HEK293 (cell line): ENCODE results near the gene GATA1.
A peak's percentile ranks its signal among the peaks of the same experiment; 100 is the strongest.

Experiments
- CTCF ChIA-PET: fragments of 350-600 bp; formaldehyde crosslinking; extraction: SDS; loops from one replicate; lab custom pipeline; 2021; ENCODE audit warnings: antibody characterized with exemption; lab: Yijun Ruan, JAX
- POLR2A ChIA-PET: fragments of 300-600 bp; formaldehyde crosslinking; extraction: SDS; loops from one replicate; lab custom pipeline; 2020; ENCODE audit warnings: antibody characterized with exemption, inconsistent platforms; lab: Yijun Ruan, JAX
- H3K27ac ChIP-seq: fragments of 200-500 bp; sonication (Bioruptor generic); 2 replicates; pipeline ENCODE4 v1.5.1; 2014; ENCODE audit warnings: low read depth, low read length, control low read depth, inconsistent platforms; ENCODE audit errors: extremely low read depth
- H3K36me3 ChIP-seq, 2 experiments: fragments of 200-500 bp in 1 of 2; sonication (Bioruptor generic) in 1 of 2; 1 replicate in 1 of 2; 2 replicates in 1 of 2; pipeline ENCODE4 v1.5.1; 2014 to 2017; ENCODE audit warnings: inconsistent platforms in 2 of 2, low read length in 2 of 2; ENCODE audit not compliant: control insufficient read depth in 2 of 2, insufficient read depth in 1 of 2
- H3K4me1 ChIP-seq: fragments of 200-500 bp; sonication (Bioruptor generic); 2 replicates; pipeline ENCODE4 v1.5.1; 2014; ENCODE audit warnings: mild to moderate bottlenecking, low read length, inconsistent platforms; ENCODE audit not compliant: control insufficient read depth, insufficient read depth
- H3K4me3 ChIP-seq: 2 replicates; pipeline ENCODE4 v1.5.1; 2011; ENCODE audit warnings: low read depth, mild to moderate bottlenecking, control low read depth, low read length, moderate library complexity
- H3K9me3 ChIP-seq: fragments of 200-500 bp; sonication (Bioruptor generic); 2 replicates; pipeline ENCODE4 v1.5.1; 2014; ENCODE audit warnings: low read depth, low read length, inconsistent platforms; ENCODE audit not compliant: control insufficient read depth, insufficient read depth
- PRDM1 ChIP-seq: fragments of 450-650 bp; formaldehyde crosslinking; IDR thresholded peaks from 2 replicates; pipeline ENCODE4; 2016; ENCODE audit warnings: missing biosample characterization, missing genetic modification characterization
- PRDM4 ChIP-seq: fragments of 450-650 bp; formaldehyde crosslinking; IDR thresholded peaks from 2 replicates; pipeline ENCODE4 v1.5.1; 2017; ENCODE audit warnings: missing biosample characterization, missing genetic modification characterization
- TSHZ1 ChIP-seq: fragments of 450-650 bp; formaldehyde crosslinking; IDR thresholded peaks from 2 replicates; pipeline ENCODE4 v1.5.1; 2016; ENCODE audit warnings: missing biosample characterization, missing genetic modification characterization, borderline replicate concordance
- ZNF223 ChIP-seq: fragments of 450-650 bp; formaldehyde crosslinking; IDR thresholded peaks from 2 replicates; pipeline ENCODE4 v1.5.1; 2016; ENCODE audit warnings: missing biosample characterization, missing genetic modification characterization
- ZNF24 ChIP-seq: fragments of 450-650 bp; formaldehyde crosslinking; IDR thresholded peaks from 2 replicates; pipeline ENCODE4 v1.5.1; 2016; ENCODE audit warnings: missing biosample characterization, missing genetic modification characterization
- ZNF366 ChIP-seq: fragments of 450-650 bp; formaldehyde crosslinking; conservative IDR thresholded peaks from 2 replicates; pipeline ENCODE4 v1.5.1; 2016; ENCODE audit warnings: missing biosample characterization, missing genetic modification characterization
- ZNF561 ChIP-seq: fragments of 450-650 bp; IDR thresholded peaks from 2 replicates; pipeline ENCODE4 v1.5.1; 2018; ENCODE audit warnings: missing biosample characterization, missing genetic modification characterization, borderline replicate concordance
- ZNF658 ChIP-seq: fragments of 450-650 bp; formaldehyde crosslinking; IDR thresholded peaks from 2 replicates; pipeline ENCODE4; 2016; ENCODE audit warnings: missing biosample characterization, missing genetic modification characterization
- ZNF701 ChIP-seq: fragments of 450-650 bp; formaldehyde crosslinking; IDR thresholded peaks from 2 replicates; pipeline ENCODE4 v1.5.1; 2016; ENCODE audit warnings: missing biosample characterization, missing genetic modification characterization
- ZNF785 ChIP-seq: fragments of 450-650 bp; formaldehyde crosslinking; IDR thresholded peaks from 2 replicates; pipeline ENCODE4 v1.5.1; 2016; ENCODE audit warnings: missing biosample characterization, missing genetic modification characterization
- ZNF830 ChIP-seq: fragments of 450-650 bp; IDR thresholded peaks from 2 replicates; pipeline ENCODE4 v1.5.0; 2018; ENCODE audit warnings: missing biosample characterization, missing genetic modification characterization, low read depth, mild to moderate bottlenecking, moderate library complexity

GATA1 gene

GRCh38 chrX:48787505-48788443 lies 1.4 kb downstream of the GATA1 start (continued):
- TF ChIP-seq TSHZ1 (tag by site-specific recombination) = no peak
- TF ChIP-seq ZNF561 (tag by site-specific recombination) = no peak
- no peak for TF ChIP-seq ZNF223 (tag by site-specific recombination)
- TF ChIP-seq ZNF830 (tag by site-specific recombination) = no peak
- no peak for TF ChIP-seq ZNF658 (tag by site-specific recombination)
- TF ChIP-seq ZNF785 = no peak
- TF ChIP-seq PRDM4 (tag by site-specific recombination) = no peak

DNA sequence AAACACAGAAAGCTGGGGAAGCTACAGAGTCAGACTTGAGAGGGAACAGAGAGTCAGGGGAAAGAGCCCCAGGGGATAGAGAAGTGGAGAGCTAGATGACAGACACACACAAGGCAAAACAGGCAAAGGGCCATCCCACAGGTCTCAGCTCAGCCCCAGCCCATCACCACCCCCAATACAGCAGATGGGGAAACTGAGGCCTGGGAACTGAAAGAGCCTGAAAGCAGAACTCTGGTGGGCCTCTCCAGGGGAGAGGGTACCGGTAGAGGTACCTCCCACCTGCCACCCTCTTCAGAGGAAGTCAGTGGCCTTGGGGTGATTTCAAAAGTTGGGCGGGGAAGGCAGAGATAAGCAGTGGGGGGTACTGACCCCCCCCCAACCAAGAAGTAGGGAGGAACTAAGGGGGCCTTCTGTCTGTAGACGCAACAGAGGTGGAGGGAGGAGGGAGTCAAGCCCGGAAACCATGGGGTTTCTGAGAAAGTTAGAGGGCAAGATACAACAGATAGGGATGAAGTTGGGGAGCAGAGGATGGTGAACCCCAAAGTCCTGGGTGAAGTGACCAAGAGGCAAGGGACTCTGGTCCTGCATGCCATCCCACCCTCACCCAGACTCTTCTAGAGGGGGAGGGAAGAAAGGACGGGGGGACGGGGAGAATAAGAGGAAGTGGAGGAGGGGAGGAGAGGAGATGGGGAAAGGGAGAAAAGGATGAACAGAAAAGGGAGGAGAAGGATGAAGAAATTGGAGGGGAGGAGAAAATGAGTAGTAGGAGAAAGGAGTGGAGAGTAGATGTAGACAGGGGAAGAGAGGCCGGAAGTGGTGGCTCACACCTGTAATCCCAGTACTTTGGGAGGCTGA lies 3.2 kb downstream of the GATA1 start:
- Histone ChIP-seq H3K4me1 (no peaks in the 10 kb centered on the region), H3K36me3 (no peaks in the 10 kb centered on the region)
- no peak for TF ChIP-seq ZNF701 (tag by site-specific recombination)
- peak; percentile 43; the same call in 1 of the 2 replicates for TF ChIP-seq PRDM1 (tag by site-specific recombination)
- TF ChIP-seq, all 188 proteins: peak for 1
- H3K4me3 ChIP-seq = no peak overlapping the region
- no peak overlapping the region for H3K27ac ChIP-seq
- CTCF ChIA-PET = no interaction called here
- POLR2A ChIA-PET = no interaction called here
- no peaks in the 10 kb centered on the region for H3K9me3 ChIP-seq

DNA sequence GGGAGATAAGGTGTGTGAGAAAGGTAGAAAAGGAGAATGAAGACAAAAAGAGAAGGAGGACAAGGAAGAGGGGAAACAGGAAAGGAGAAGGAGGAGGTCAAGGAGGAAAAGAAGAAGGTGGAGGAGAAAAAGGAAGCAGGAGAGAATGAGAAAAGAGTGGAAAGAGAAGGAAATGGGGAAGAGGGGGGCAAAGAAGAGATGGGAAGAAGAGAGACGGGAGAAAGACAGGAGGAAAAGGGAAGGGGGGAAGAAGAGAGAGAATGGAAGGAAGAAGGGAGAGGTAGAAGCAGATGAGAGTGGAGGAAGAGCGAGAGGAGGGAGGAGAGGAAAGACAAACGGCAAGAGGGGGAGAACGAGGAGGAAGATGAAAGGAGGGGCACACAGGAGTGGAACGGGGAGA lies 4.1 kb downstream of the GATA1 start:
- Histone ChIP-seq H3K9me3 (no peaks in the 10 kb centered on the region), H3K4me1 (no peaks in the 10 kb centered on the region), H3K4me3 (no peak overlapping the region), H3K36me3 (no peaks in the 10 kb centered on the region), H3K27ac (no peak overlapping the region)
- CTCF ChIA-PET = no interaction called here
- POLR2A ChIA-PET = no interaction called here
- TF ChIP-seq ZNF366 (tag by site-specific recombination) (peak; percentile 90), PRDM1 (tag by site-specific recombination) (peak; percentile 83), ZNF24 (tag by site-specific recombination) (no peak)
